Progenitor cell of endocrine pancreas (in vitro differentiated cells): ENCODE measurements around the gene HSD11B1. TPM values are rescaled to one million over a fixed set of nuclear protein-coding genes. Genes with fewer than 3 reads are reported as not detected.

Source experiments
- DNase-seq: peaks from one replicate; pipeline ENCODE4 v3.0.0; 2021; ENCODE audit warnings: low spot score; ENCODE audit not compliant: unreplicated experiment
- H3K27ac Mint-ChIP-seq: 2 replicates; pipeline ENCODE4 v1.8.0; 2021; ENCODE audit warnings: mild to moderate bottlenecking, moderate library complexity, mixed read lengths
- H3K27me3 Mint-ChIP-seq: 2 replicates; pipeline ENCODE4 v1.8.0; 2021; ENCODE audit warnings: mixed read lengths
- H3K36me3 Mint-ChIP-seq: 2 replicates; pipeline ENCODE4 v1.8.0; 2022; ENCODE audit warnings: mixed read lengths; ENCODE audit not compliant: insufficient read depth
- H3K4me1 Mint-ChIP-seq: 2 replicates; pipeline ENCODE4 v1.8.0; 2021; ENCODE audit warnings: low read depth, mixed read lengths
- H3K4me3 Mint-ChIP-seq: 2 replicates; pipeline ENCODE4 v1.8.0; 2021; ENCODE audit warnings: low read depth, mild to moderate bottlenecking, moderate library complexity, mixed read lengths
- H3K9me3 Mint-ChIP-seq: 2 replicates; pipeline ENCODE4 v1.8.0; 2021; ENCODE audit warnings: low read depth, mixed read lengths
- CTCF ChIP-seq: fragments of 200-600 bp; sonication (generic); IDR thresholded peaks from one replicate; pipeline ENCODE4 v1.5.0; 2021; ENCODE audit warnings: antibody characterized with exemption, mild to moderate bottlenecking; ENCODE audit not compliant: unreplicated experiment
- total RNA-seq: library from RNA; stranded (reverse); gene quantifications from 2 replicates; pipeline ENCODE4 v1.2.1, GENCODE V29; 2021

Gene HSD11B1
- total RNA-seq, 1 donor from 2014 or later: not detected

- H3K27ac Mint-ChIP-seq: no peak overlapping the region
- no peaks in the 10 kb centered on the region for H3K36me3 Mint-ChIP-seq
- H3K9me3 Mint-ChIP-seq: no peaks in the 10 kb centered on the region
- TF ChIP-seq CTCF: no peak
- no peak overlapping the region for H3K4me3 Mint-ChIP-seq
- H3K27me3 Mint-ChIP-seq: peaks cover 76% of the 10 kb centered on the region
- peaks cover 12% of the 10 kb centered on the region for H3K4me1 Mint-ChIP-seq
- no peak for DNase-seq
These were observed 25.6 kb upstream of the HSD11B1 start for GRCh38 chr1:209678981-209679539.

- no peak overlapping the region for H3K4me3 Mint-ChIP-seq
- TF ChIP-seq CTCF: no peak
- H3K36me3 Mint-ChIP-seq: no peaks in the 10 kb centered on the region
- H3K27me3 Mint-ChIP-seq: peaks cover 32% of the 10 kb centered on the region
- peaks cover 3% of the 10 kb centered on the region for H3K4me1 Mint-ChIP-seq
- no peak overlapping the region for H3K27ac Mint-ChIP-seq
- DNase-seq: no peak
- H3K9me3 Mint-ChIP-seq: no peaks in the 10 kb centered on the region
These were observed 18.8 kb upstream of the HSD11B1 start for GRCh38 chr1:209685821-209686220.

- DNase-seq: no peak
- Mint-ChIP-seq H3K27me3 (peaks cover 29% of the 10 kb centered on the region), H3K36me3 (no peaks in the 10 kb centered on the region), H3K4me3 (no peak overlapping the region), H3K27ac (no peak overlapping the region), H3K4me1 (peaks cover 6% of the 10 kb centered on the region), H3K9me3 (no peaks in the 10 kb centered on the region)
- TF ChIP-seq CTCF: no peak
These were observed 18.3 kb upstream of the HSD11B1 start for GRCh38 chr1:209686322-209686721.

- no peak overlapping the region for H3K27ac Mint-ChIP-seq
- no peaks in the 10 kb centered on the region for H3K36me3 Mint-ChIP-seq
- peaks cover 6% of the 10 kb centered on the region for H3K4me1 Mint-ChIP-seq
- peaks cover 28% of the 10 kb centered on the region for H3K27me3 Mint-ChIP-seq
- TF ChIP-seq CTCF: no peak
- no peak overlapping the region for H3K4me3 Mint-ChIP-seq
- H3K9me3 Mint-ChIP-seq: no peaks in the 10 kb centered on the region
- DNase-seq: no peak
These were observed 15.9 kb upstream of the HSD11B1 start for GRCh38 chr1:209688746-209689234.

- H3K9me3 Mint-ChIP-seq: no peaks in the 10 kb centered on the region
- DNase-seq: no peak
- H3K27me3 Mint-ChIP-seq: peaks cover 35% of the 10 kb centered on the region
- peaks cover 6% of the 10 kb centered on the region for H3K4me1 Mint-ChIP-seq
- H3K36me3 Mint-ChIP-seq: no peaks in the 10 kb centered on the region
- TF ChIP-seq CTCF: no peak
- no peak overlapping the region for H3K4me3 Mint-ChIP-seq
- no peak overlapping the region for H3K27ac Mint-ChIP-seq
These were observed 15.2 kb upstream of the HSD11B1 start for GRCh38 chr1:209689477-209689876.
